ENCODE results near the gene SDHAF4. TPM values are rescaled to one million over a fixed set of nuclear protein-coding genes. Genes with fewer than 3 reads are reported as not detected.

SDHAF4 gene
- total and polyA plus RNA-seq, 2 donors (not counting 3 experiments of a cell fraction or from before 2014, with no cell fraction given), result 3.6 to 8.6 TPM

DNA sequence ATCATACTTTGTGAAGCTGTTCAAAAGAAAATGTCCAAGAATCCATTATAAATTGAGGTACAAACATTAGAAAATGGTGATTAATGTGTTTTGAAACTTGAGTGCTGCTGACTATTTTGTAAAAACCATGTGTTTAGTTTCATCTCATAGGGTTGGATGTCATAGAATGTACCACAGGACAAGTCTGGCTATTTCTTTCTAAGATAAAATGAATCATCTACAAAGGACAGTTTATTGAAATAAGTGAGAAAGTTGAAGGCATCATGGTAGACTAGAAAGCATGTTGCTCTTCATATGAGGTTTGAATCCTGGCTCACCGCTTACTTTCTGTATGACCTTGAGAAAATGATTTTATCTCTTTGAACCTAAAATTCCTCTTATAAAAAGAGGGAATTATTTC lies 71.7 kb downstream of the SDHAF4 start:
- Histone ChIP-seq H3K9me1 (replicated peaks; ENCODE audit: control insufficient read depth, extremely low read depth, insufficient read depth, low read length) (no peaks in the 10 kb centered on the region), H3K27ac (ENCODE audit: insufficient read depth, low read depth, low read length) (no peak overlapping the region), H4K20me1 (replicated peaks; ENCODE audit: control insufficient read depth, extremely low read depth, insufficient read depth, low read length) (no peaks in the 10 kb centered on the region), H3K79me2 (ENCODE audit: control insufficient read depth, insufficient read depth, low read length) (no peaks in the 10 kb centered on the region), H3K9ac (replicated peaks; ENCODE audit: extremely low read depth, insufficient read depth, low read length) (no peak overlapping the region), H3K27me3 (ENCODE audit: control insufficient read depth in 2 of 2, insufficient read depth in 2 of 2, low read length in 2 of 2) (no peaks in the 10 kb centered on the region), H3K4me2 (ENCODE audit: insufficient read depth, low read length) (no peak overlapping the region), H3K4me3 (replicated peaks in 1 of 3; ENCODE audit: insufficient read depth in 1 of 3, low read depth in 1 of 3, low read length in 3 of 3) (no peak overlapping the region), H3K36me3 (ENCODE audit: control insufficient read depth in 2 of 2, extremely low read depth in 1 of 2, insufficient read depth in 2 of 2, low read length in 2 of 2) (no peaks in the 10 kb centered on the region), H3K4me1 (ENCODE audit: control insufficient read depth, extremely low read depth, insufficient read depth, low read length) (no peaks in the 10 kb centered on the region), H2AFZ (ENCODE audit: low read depth, low read length) (no peak overlapping the region), H3K9me3 (replicated peaks; ENCODE audit: control insufficient read depth, insufficient read depth, low read length) (no peaks in the 10 kb centered on the region)
- dilution Hi-C loops (cut with MboI; ENCODE audit: extremely low pct_ligation_motif_present, low sequenced_read_pairs), result no loop called here
- no TSS peak for BruUV-seq (replicated peaks)
- ChIA-PET POLR2A (no interaction called here), CTCF (interaction anchor here (1.0 kb wide), 1 partner anchor 48 kb away, joined by 3 read pairs; no protein-coding TSS in a partner anchor)
- intact Hi-C loops (cut with micrococcal nuclease), result no loop called here
- TF ChIP-seq FOS (IDR thresholded peaks at IDR 0.05; ENCODE audit: borderline replicate concordance, insufficient read depth, low read length), result no peak
- no peak for TF ChIP-seq MAX (IDR thresholded peaks at IDR 0.05; ENCODE audit: insufficient read depth, insufficient read length)
- no peak for TF ChIP-seq GATA2 (IDR thresholded peaks at IDR 0.05; ENCODE audit: insufficient read depth, insufficient read length, low read depth, low read length)
- TF ChIP-seq POLR2AphosphoS5 (IDR thresholded peaks at IDR 0.05; ENCODE audit: insufficient read depth, low read depth, low read length), result no peak
- TF ChIP-seq POLR2A (IDR thresholded peaks at IDR 0.05; ENCODE audit: low read depth, low read length), result no peak
- no peak for TF ChIP-seq JUN (IDR thresholded peaks at IDR 0.05; ENCODE audit: borderline replicate concordance, insufficient read depth, insufficient read length, low read depth)
- TF ChIP-seq MYC (IDR thresholded peaks at IDR 0.05; ENCODE audit: low read depth, low read length), result no peak
- TF ChIP-seq, protein P1, sequence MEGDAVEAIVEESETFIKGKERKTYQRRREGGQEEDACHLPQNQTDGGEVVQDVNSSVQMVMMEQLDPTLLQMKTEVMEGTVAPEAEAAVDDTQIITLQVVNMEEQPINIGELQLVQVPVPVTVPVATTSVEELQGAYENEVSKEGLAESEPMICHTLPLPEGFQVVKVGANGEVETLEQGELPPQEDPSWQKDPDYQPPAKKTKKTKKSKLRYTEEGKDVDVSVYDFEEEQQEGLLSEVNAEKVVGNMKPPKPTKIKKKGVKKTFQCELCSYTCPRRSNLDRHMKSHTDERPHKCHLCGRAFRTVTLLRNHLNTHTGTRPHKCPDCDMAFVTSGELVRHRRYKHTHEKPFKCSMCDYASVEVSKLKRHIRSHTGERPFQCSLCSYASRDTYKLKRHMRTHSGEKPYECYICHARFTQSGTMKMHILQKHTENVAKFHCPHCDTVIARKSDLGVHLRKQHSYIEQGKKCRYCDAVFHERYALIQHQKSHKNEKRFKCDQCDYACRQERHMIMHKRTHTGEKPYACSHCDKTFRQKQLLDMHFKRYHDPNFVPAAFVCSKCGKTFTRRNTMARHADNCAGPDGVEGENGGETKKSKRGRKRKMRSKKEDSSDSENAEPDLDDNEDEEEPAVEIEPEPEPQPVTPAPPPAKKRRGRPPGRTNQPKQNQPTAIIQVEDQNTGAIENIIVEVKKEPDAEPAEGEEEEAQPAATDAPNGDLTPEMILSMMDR (IDR thresholded peaks at IDR 0.05; ENCODE audit: extremely low read depth in 1 of 2, insufficient read depth in 1 of 2, low read depth in 1 of 2, low read length in 2 of 2), result no peak
- no peak for TF ChIP-seq EZH2 (IDR thresholded peaks at IDR 0.05; ENCODE audit: borderline replicate concordance, low read depth, low read length, severe bottlenecking)
- DNase-seq (ENCODE audit: low read depth, low spot score) (no peak), FAIRE-seq (no peak)

Other genes starting within 250 kb of the SDHAF4 start
- 9.6 and 11.5 TPM in 2 replicates for gene FAM135A, start 153.4 kb upstream of the SDHAF4 start, total RNA-seq
- gene FAM135A, start 153.4 kb upstream of the SDHAF4 start, polyA plus RNA-seq, result 3.0 and 3.7 TPM in 2 replicates
- gene SMAP1, start 101.0 kb downstream of the SDHAF4 start, total RNA-seq, result 24.6 and 24.7 TPM in 2 replicates
- gene SMAP1, start 101.0 kb downstream of the SDHAF4 start, polyA plus RNA-seq, result 13.7 and 14.6 TPM in 2 replicates

Measured in endothelial cell of umbilical vein (primary cell).